Skeletal muscle cell (primary cell): Measurements from ENCODE around the gene EIF2D.
A peak's percentile ranks its signal among the peaks of the same experiment; 100 is the strongest.
"Not testable (repeated sequence)": the region's sequence is repeated elsewhere in the genome, so short reads cannot be mapped to it uniquely, and the experiment has no call there.

Experiments used
- DNase-seq: peaks from one replicate; pipeline ENCODE4 v3.0.0-alpha.2; 2010; ENCODE audit warnings: low read depth
- H3K4me3 ChIP-seq: 2 replicates; pipeline ENCODE4 v1.5.1; 2011; ENCODE audit warnings: low read depth, mild to moderate bottlenecking, control low read depth, low read length, moderate library complexity

The EIF2D gene

DNA sequence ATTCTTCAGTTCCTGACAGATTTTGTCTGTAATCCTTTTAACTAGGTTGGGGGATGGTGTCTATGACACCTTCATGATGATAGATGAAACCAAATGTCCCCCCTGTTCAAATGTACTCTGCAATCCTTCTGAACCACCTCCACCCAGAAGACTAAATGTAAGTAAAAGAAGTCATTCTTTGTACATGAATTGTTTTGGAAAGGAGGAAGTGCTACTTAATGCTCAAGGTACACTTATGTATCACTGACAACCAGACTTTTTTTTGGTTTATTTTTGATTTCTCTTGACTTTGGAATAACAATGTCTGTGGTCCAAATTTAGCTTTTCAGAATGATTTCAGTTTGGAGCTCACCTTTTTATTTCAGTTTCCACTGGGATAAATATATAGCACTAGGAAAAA lies 25.3 kb upstream of the EIF2D start:
- H3K4me3 ChIP-seq, result no peak overlapping the region
- DNase-seq, result no peak

DNA sequence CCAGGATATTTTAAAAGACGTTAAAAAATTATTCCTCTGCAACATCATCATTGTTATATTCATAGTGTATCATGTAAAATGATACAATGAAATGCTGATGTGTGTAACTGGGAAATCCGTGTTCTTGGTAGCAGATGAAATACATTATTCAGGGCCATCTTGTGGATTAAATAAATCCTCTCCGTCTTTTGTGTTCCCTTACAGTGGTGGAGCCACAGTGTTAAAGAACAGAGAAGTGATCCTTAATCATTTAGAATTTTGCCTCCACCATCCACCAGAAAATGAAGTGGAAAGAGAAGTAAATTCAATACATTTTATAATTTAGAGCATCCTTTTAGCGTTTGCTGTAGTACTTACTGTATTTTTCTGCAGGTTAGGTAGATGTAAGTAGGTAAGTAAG lies 24.4 kb upstream of the EIF2D start:
- peak overlapping the region; percentile 90 for H3K4me3 ChIP-seq

DNA sequence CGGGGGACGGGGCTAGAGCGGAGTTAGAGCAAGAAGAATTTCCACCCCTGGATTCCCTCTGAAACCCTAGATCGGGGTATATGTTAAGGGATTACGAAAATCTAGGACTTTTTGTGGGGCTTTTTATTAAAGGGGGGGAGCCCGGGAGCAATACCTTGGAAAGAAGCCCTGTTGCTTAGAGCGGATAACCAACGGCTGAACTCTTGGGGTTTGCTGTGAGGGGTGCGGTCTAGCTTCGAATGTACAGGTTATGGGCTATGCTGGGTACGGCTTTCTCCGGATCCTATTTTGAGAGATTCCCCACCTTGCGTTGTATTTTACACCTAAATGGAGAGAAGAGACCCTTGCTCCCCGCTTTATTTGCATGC lies 23.7 kb upstream of the EIF2D start:
- DNase-seq, result no peak
- peak overlapping the region; percentile 90 for H3K4me3 ChIP-seq

More for the DNA sequence above, 24.4 kb upstream of the EIF2D start:
- DNase-seq, result no peak

DNA sequence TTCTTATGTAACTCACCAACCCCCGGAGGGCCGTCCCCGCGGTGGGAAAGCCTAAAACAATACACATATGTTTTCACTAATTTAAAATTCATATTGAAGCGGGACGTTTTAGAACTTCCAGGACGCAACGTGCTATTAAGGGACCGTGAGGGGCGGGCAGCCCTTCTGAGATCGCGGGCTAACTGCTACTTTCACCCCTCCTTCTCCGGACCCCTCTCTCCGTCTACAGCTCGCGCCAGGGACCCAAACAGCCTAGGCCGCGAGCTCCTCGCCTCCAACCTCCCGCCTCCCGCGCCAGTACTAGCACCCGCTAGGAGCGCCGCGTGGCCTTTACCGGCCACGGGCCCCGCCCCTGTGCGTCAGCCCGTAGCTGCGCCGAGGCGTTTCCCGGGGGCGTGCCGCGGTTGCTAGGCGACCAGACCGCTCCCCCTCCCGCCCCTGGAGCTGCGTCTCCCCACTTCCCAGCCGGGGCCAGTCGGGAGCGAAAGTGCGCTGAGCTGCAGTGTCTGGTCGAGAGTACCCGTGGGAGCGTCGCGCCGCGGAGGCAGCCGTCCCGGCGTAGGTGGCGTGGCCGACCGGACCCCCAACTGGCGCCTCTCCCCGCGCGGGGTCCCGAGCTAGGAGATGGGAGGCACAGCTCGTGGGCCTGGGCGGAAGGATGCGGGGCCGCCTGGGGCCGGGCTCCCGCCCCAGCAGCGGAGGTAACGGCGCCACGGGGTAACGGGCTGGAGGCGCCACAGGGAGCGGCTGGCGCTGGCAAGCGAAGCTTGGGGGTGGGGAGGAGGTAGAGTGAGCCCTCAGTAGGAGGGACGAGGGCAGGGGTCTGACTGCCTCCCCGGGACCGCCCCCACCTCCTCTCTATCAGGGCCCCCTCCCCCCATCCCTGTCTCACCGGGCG lies 23.1 kb upstream of the EIF2D start, which contains the start of gene DYRK3:
TSS of gene DYRK3 (plus strand) at position 457 of the 898 bp plus-strand sequence. CDS start at position 625, 168 bp downstream.
- peak within 1 kb of the TSS; percentile 90 for H3K4me3 ChIP-seq
- DNase-seq, result peak; percentile 80

DNA sequence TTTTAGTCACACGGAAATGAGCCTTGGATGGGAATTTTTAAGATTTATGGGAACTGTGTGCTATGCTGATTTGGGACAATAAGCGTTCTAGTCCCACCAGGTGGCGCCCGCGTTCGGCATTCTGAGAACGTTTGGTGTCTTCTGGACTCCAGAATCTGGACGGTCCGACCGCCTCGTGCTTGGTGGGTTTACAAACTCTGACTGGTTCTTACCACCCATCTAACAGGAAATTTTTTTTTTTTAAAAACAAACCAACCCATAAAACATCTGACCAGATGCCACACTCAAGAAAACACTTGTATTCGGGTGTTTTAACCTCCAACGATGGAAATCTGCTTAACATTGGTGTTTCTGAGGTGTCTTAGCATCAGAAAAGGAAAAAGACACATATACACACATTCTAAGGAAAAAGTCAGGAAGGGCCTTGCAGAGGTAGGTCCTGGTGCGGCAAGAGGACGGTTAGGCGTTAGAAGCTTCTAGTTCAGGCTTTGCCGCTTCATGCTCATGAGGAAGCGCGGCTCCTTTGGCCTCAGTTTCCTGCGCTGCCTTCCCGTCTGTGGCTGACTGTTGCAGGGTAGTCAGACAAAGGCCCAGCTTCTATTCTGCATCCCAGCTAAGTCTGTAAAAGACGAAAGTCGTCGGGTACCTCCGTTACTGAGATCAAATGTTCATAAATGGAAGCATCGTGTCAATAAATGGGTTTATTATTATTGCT lies 22.3 kb upstream of the EIF2D start:
- peak overlapping the region; percentile 90 for H3K4me3 ChIP-seq
- DNase-seq, result peak; percentile 60

DNA sequence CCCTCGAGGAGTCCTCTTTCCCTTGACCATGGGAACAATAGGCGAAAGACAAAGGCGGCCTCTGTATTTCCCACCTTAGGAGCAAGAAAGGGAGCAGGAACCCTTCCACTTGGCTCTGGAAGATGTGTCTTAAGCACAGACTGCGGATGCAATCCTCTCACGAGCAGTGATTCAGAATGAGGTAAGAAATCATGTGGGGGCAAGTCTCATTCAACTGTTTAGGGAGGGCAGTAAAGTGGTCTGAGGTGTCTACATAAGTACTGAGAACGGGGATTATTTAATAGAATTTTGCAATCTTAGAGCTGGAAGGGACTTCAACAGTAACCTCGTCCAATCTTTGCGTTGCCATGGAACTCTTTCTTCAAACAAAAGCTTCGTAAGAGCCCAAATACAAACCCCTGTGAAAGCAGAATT lies 21.4 kb upstream of the EIF2D start:
- H3K4me3 ChIP-seq, result no peak overlapping the region
- peak; percentile 91 for DNase-seq

DNA sequence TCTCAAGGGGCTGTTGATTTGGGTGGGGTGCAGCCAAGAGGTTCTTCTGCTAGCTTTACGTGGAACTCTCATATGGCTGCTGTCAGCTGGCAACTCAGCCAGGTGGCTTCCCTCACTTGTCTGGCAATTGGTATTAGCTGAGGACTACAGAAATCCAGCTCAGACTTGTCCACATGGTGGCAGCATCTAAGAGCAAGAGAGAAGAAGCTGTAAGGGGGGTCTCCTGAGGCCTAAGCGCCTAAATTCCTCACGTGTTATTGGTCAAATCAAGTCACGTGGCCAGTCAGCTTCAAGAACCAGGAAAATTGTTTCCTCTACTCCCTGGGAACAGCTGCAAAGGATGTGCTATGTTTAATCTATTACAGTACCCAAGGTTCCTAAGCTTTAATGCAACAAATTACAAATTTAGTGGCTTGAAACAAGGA lies 18.8 kb upstream of the EIF2D start:
- DNase-seq, result peak; percentile 80
- no peak overlapping the region for H3K4me3 ChIP-seq

DNA sequence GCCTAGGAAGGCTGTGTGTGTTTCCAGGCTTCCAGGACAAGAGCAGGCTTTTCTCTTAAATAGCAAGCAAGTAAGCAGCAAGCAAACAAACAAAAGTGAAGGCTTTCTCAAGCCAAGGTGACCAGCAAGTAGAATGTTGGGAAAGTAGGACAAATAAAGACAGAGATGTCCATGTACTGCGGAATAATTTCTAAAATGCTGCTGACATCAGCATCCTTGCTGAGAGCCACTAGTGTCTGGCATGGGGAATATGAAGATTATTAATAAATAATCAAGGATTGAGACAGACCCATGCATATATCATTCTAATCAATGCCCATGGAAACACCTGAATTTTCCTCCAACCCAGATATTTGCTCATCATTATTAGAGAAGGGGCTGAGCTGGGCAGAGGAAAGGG lies 16.7 kb upstream of the EIF2D start:
- H3K4me3 ChIP-seq, result no peak overlapping the region
- no peak for DNase-seq

DNA sequence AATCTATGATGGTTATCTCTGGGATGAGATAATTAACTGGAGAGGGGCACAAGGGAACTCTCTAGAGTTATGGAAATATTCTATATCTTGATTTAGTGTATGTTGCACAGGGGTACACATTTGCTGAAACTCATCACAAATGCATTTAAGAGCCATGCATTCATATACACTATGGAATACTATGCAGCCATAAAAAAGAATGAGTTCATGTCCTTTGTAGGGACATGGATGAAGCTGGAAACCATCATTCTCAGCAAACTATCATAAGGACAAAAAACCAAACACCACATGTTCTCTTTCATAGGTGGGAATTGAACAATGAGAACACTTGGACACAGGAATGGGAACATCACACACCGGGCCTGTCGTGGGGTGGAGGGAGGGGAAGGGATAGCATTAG lies 14.1 kb upstream of the EIF2D start:
- not testable (repeated sequence) for H3K4me3 ChIP-seq

DNA sequence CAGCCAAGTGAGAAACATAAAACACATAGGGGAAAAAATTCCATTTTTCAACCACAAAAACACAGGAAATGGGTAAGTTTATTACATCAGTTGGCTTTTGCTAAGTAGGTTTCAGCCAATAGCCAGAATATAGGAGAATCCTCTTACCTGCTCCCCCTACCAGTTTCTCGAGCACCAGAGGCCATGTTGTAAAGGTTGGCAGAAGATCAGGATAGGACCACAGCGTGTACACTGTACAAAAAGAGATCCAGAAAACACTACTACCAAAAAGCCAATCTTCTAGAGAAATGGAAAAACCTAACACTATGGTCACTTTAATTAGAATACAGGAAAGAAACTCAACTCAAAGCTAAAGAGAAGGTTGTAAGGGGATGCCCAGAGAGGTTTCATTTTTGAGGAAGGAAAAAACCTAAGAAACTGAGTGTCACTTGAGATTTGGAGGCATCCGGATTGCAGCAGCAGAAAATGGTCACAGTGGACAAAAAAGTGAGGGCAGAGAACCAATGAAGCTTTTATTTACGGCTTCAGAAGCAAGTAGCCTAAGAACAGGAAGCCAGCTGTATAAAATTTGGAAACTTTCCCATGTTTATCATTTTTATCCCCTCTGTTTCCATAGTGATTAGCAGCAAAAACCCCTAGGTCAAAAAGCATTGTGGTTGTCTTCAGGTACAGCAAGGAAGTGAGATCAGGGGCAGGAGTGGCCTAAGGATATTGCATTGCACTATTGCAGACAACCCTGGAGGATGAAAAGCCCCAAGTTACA lies 2.9 kb downstream of the EIF2D start:
- no peak for DNase-seq
- H3K4me3 ChIP-seq, result no peak overlapping the region

More for the DNA sequence above, 14.1 kb upstream of the EIF2D start:
- not testable (repeated sequence) for DNase-seq

DNA sequence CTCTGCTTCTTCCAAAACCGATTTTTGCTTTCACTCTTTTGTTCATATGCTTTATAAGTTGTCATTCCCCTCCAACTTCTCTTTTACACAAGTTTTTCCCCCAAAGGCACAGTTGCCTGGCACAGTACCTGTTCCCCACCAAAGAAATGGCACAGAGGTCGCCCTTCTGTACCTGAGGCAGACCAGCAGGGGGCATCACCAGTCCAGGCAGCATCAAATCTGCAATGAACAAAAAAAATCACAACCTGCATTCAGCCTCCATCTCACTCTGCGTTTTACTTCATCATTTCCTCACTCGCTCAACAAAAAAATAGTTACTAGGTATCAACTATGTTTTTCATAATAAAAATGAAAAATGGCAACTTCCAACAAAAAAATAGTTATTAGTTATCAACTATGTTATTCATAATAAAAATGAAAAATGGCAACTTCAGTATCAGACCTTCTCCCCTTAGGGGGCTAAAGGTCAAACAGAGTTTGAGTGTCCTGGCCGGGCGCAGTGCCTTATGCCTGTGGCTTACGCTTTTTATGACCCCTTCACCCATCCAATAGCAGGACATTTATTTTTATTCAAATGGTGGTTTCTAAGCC lies 4.1 kb downstream of the EIF2D start:
- no peak overlapping the region for H3K4me3 ChIP-seq
- DNase-seq, result no peak

DNA sequence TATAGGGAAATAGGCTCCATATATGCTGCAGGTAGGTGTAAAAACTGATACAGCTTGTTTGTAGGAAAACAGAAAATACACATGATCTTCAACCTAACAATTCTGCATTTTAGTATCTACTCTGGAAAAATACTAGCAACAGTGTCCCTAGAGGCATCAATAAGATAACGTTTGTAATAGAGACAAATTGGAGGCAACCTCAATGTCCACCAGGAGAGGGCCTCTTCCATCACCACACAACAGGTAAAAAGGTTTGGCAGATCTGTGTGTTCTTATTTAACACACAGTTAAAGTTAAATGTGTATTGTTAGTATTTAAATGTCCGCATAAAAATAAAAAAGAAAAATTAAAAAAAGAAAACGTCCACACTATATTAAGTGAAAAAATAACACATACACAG lies 5.4 kb downstream of the EIF2D start:
- DNase-seq, result no peak
- no peak overlapping the region for H3K4me3 ChIP-seq

DNA sequence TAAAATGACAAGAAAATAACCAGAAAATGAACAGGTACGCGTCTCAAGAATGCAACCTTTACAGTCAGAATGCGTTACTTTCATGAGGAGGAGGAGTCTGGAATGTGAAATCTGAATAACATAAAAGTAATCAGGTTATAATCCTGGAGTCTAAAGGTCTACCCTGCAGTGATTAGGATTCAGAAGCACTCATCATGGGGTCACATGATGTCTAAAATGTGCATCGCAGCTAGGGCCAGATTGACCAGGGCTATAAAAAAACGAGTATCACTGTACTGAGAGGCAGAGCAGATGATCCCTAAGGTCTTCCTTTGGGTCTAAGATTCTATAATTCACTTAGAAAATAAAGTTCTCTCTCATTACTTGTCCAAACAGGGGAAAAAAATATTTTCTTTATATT lies 7.4 kb downstream of the EIF2D start:
- H3K4me3 ChIP-seq, result no peak overlapping the region
- no peak for DNase-seq

DNA sequence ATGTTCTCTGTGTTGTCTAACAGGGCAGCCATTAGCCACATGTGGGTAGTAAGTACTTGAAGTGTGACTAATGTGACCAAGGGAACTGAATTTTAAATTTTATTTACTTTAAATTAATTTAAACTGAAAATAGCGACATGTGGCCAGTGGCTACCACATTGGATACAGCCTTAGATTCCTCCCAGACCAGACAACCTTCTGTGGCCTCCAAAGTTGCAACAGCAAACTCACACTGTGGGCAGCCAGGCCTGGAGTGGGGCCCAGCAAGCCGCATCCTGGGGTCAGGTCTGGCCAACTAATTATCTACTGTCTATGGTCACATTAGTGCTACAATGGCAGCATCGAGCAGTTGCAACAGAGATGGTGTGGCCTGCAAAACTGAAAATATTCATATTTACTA lies 11.7 kb downstream of the EIF2D start:
- H3K4me3 ChIP-seq, result no peak overlapping the region
- no peak for DNase-seq

DNA sequence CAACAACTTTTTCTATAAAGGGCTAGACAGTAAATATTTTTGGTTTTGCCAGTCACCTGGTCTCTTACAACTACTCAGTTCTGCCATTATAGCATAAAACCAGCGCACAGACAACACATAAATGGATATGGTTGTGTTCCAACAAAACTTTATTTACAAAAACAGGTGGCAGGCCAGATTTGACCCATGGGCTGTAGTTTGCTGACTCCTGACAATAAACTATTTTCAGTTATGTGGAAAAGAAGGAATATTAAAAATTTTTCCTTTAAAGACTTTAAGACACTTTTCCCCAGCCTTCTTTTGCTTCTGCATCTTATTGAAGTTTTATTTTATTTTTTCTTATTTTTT lies 16.0 kb downstream of the EIF2D start:
- DNase-seq, result no peak
- no peak overlapping the region for H3K4me3 ChIP-seq

DNA sequence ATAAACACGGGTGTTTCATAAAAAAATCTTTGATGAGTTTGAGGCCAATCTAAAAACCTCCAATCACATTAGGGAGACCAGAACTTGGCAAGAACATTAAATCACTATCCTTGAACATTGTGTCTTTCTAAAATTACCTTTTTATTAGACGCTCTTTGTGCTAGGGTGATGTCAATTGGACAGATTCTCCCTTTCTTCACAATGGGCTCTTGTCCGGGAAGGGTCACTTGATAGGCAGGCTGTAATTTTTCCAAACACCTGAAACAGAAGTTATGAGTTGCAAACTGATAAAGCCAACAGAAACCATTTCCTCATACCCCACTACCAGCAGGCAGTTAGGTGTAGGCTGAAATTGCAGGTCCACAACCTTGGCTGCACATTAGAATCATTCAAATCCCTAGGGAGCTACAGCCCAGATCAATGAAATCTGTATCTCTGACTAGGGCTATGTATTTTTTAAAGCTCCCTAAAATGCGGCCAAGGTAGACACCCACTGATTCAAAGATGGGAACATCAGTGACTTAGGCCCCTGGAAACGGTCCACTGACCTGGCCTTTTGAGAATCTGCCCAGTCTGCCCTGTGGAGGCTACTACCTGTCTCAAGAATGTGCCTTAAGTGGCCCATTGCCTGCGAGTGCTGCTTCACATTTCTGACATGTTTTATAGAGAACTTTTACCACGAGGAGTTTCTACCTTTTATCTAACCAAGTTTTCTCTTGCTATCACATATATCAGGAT lies 16.5 kb downstream of the EIF2D start:
- no peak for DNase-seq
- no peak overlapping the region for H3K4me3 ChIP-seq

DNA sequence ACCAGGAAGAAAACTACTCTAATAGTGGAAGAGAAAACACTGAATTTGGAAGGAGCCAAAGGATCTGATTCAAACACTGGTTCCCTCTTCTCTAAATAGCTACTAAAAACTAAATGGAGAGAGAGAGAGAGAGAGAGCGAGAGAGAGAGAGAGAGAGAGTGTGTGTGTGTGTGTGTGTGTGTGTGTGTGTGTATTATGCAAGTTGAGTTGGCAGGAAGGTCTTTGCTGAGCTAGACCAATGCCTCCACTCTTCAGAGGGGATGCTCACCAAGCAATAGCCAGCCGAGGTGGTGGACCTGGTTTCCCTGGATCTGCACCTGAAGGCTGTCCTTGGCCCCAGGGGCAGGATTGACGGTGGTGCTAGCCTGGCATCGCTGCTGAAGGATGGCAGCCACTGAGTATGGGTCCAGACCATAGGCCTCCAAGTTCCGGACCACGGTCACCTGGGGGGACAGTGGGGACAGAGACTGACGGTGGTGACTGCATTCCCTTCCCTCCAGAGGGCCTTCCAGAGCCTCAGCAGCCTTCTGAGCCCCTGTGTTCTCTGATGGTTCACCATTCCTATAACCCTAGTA lies 18.8 kb downstream of the EIF2D start:
- no peak overlapping the region for H3K4me3 ChIP-seq
- DNase-seq, result no peak

DNA sequence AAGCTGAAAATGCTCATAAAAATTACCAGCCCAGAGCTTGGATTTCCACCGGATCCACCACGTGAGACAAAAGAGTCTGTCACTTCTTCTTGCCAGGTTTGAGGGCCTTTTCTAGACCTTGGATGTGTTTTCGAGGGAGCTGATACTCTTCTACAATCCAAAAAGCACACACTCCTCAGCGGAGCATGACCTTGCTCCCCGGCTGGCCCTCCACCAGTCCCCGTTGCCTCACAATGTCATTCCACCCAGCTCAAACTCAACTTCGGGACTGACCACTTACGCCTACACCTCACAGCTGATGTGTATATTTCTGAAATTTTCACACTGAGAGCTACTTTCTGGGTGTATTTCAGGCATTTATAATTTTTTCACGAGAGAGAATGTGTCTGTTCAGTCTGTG lies 20.6 kb downstream of the EIF2D start:
- H3K4me3 ChIP-seq, result no peak overlapping the region
- DNase-seq, result no peak

DNA sequence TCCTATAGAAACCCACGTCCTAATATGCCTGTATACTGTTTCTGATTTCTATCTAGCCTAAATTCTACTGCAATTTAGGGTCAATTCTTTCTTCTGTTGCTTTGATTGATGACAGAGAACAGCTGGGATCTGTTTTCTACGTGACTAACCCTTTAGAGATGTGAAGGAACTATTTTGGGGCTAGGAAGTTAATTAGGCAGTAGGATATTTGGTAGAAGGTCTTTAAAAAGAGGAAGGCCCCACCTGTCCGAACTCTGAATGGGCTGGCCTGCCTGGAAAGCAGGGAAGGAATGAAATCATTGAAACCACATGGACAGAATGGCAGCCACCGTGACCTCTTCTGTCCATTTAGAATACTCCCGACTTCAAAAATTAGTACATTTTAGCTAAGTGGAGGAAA lies 21.0 kb downstream of the EIF2D start:
- H3K4me3 ChIP-seq, result no peak overlapping the region
- no peak for DNase-seq
